ENCODE results near the gene CACNA1I.

GRCh38 chr22:39530692-39531331 lies 39.7 kb upstream of the CACNA1I start:
- TF ChIP-seq CTCF (IDR thresholded peaks at IDR 0.05 in 8 of 11, conservative IDR thresholded peaks at IDR 0.05 in 3 of 11) (peak in 3 of 11 experiments; percentile 24 to 27 (median 24)), POLR2A (IDR thresholded peaks at IDR 0.05) (no peak), POLR2AphosphoS5 (IDR thresholded peaks at IDR 0.05) (no peak)

Data from spleen (tissue), 7 donors.